Caco-2 (cell line): ENCODE measurements around the gene MLN. TPM values are rescaled to one million over a fixed set of nuclear protein-coding genes. Genes with fewer than 3 reads are reported as not detected.

Experiments
- BruUV-seq: library from RNA; stranded (reverse); fragments of 400-500 nt; replicated peaks from 2 replicates; lab custom pipeline; 2021; lab: Mats Ljungman, UMichigan
- CTCF ChIA-PET: fragments of 300-600 bp; sonication (Branson Sonifier 250); formaldehyde crosslinking; loops from one replicate; lab custom pipeline; 2022; ENCODE audit warnings: antibody characterized with exemption; lab: Charles Lee
- POLR2A ChIA-PET: fragments of 300-600 bp; sonication (Branson Sonifier 250); formaldehyde crosslinking; loops from one replicate; lab custom pipeline; 2022; ENCODE audit warnings: antibody characterized with exemption; lab: Charles Lee
- DNase-seq, 2 experiments: peaks; one replicate each; pipeline versions ENCODE4 v3.0.0 to v3.0.0-alpha.2; 2020 to 2022
- H3K27me3 ChIP-seq: replicated peaks from 2 replicates; pipeline ENCODE4 v1.6.0; 2011; ENCODE audit warnings: low read length; ENCODE audit not compliant: control insufficient read depth, insufficient read depth
- H3K36me3 ChIP-seq: 2 replicates; pipeline ENCODE4 v1.5.1; 2011; ENCODE audit warnings: low read length; ENCODE audit not compliant: control insufficient read depth, insufficient read depth
- H3K4me1 ChIP-seq: fragments of 250-450 bp; sonication (Bioruptor Pico); 2 replicates; pipeline ENCODE4 v1.5.1; 2020; ENCODE audit warnings: mild to moderate bottlenecking
- H3K4me3 ChIP-seq: 2 replicates; pipeline ENCODE4 v1.5.1; 2011; ENCODE audit warnings: low read depth, mild to moderate bottlenecking, control low read depth, low read length
- H3K9me3 ChIP-seq: fragments of 250-450 bp; sonication (Bioruptor Pico); 2 replicates; pipeline ENCODE4 v1.5.1; 2020; ENCODE audit warnings: mild to moderate bottlenecking, moderate library complexity
- H3K27ac Mint-ChIP-seq: one replicate; pipeline ENCODE4 v1.8.0; 2022; ENCODE audit warnings: mixed read lengths; ENCODE audit not compliant: unreplicated experiment
- H3K27me3 Mint-ChIP-seq: one replicate; pipeline ENCODE4 v1.8.0; 2022; ENCODE audit warnings: mixed read lengths; ENCODE audit not compliant: insufficient read depth, unreplicated experiment
- H3K36me3 Mint-ChIP-seq: one replicate; pipeline ENCODE4 v1.8.0; 2022; ENCODE audit warnings: mild to moderate bottlenecking, mixed read lengths; ENCODE audit not compliant: insufficient read depth, unreplicated experiment
- H3K4me1 Mint-ChIP-seq: one replicate; pipeline ENCODE4 v1.8.0; 2022; ENCODE audit warnings: low read depth, mixed read lengths; ENCODE audit not compliant: unreplicated experiment
- H3K4me3 Mint-ChIP-seq: one replicate; pipeline ENCODE4 v1.8.0; 2022; ENCODE audit warnings: mild to moderate bottlenecking, moderate library complexity, mixed read lengths; ENCODE audit not compliant: unreplicated experiment
- H3K9me3 Mint-ChIP-seq: one replicate; pipeline ENCODE4 v1.8.0; 2022; ENCODE audit warnings: mixed read lengths; ENCODE audit not compliant: unreplicated experiment
- intact Hi-C: fragments of 100-400 bp; cut with micrococcal nuclease; formaldehyde crosslinking; loops from one replicate; pipeline ENCODE4 v1.10.0; 2022; ENCODE audit not compliant: unreplicated experiment
- total RNA-seq: library from RNA; stranded (reverse); gene quantifications from 2 replicates; pipeline ENCODE4 v1.2.3, GENCODE V29; 2022
- TF ChIP-seq, protein P1 (sequence below), 2 experiments: fragments of 200-600 bp in 1 of 2; IDR thresholded peaks; 1 replicate in 1 of 2; 2 replicates in 1 of 2; pipeline versions ENCODE4 v1.5.1 to v1.8.0; 2011 to 2022; ENCODE audit warnings: antibody characterized with exemption in 1 of 2, control low read depth in 1 of 2, inconsistent platforms in 1 of 2, low read depth in 1 of 2, low read length in 1 of 2, mild to moderate bottlenecking in 1 of 2, moderate library complexity in 1 of 2; ENCODE audit not compliant: insufficient read depth in 1 of 2, severe bottlenecking in 1 of 2, unreplicated experiment in 1 of 2

The MLN gene
- total RNA-seq, 1 experiment from 2014 or later = not detected

DNA sequence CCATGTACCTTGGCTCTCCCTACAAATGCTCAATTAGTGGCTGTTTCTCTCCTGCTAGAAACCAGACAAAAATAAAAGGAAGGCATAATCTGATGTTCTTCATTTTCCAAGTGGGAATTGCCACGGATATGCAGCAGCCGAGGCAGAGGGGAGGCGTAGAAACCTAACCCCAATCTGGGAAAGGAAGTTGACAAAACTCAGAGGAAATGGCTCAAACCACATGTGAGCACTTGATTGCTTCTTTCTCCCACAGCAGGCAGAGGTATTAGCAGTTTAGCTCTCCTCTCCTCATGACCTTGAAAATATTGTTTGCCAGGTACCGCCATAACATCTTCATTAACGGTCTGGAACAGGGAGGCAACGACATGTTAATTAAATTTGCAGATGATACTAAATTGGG, 3.8 kb upstream of the MLN start:
- no peaks in the 10 kb centered on the region for H3K4me1 Mint-ChIP-seq
- no peaks in the 10 kb centered on the region; the same call in none of the 2 replicates for H3K27me3 ChIP-seq
- POLR2A ChIA-PET = interaction anchor here (0.6 kb wide), 1 partner anchor 28 kb away, joined by 3 read pairs; no protein-coding TSS in a partner anchor
- TF ChIP-seq, protein P1, sequence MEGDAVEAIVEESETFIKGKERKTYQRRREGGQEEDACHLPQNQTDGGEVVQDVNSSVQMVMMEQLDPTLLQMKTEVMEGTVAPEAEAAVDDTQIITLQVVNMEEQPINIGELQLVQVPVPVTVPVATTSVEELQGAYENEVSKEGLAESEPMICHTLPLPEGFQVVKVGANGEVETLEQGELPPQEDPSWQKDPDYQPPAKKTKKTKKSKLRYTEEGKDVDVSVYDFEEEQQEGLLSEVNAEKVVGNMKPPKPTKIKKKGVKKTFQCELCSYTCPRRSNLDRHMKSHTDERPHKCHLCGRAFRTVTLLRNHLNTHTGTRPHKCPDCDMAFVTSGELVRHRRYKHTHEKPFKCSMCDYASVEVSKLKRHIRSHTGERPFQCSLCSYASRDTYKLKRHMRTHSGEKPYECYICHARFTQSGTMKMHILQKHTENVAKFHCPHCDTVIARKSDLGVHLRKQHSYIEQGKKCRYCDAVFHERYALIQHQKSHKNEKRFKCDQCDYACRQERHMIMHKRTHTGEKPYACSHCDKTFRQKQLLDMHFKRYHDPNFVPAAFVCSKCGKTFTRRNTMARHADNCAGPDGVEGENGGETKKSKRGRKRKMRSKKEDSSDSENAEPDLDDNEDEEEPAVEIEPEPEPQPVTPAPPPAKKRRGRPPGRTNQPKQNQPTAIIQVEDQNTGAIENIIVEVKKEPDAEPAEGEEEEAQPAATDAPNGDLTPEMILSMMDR (IDR thresholded peaks at IDR 0.05; ENCODE audit: insufficient read depth in 1 of 2, low read depth in 1 of 2, low read length in 1 of 2, severe bottlenecking in 1 of 2, unreplicated experiment in 1 of 2) = no peak
- CTCF ChIA-PET = no interaction called here
- H3K27ac Mint-ChIP-seq = no peak overlapping the region
- no TSS peak for BruUV-seq
- H3K36me3 Mint-ChIP-seq = no peaks in the 10 kb centered on the region
- H3K9me3 ChIP-seq = no peaks in the 10 kb centered on the region
- DNase-seq = no peak
- no peaks in the 10 kb centered on the region for H3K36me3 ChIP-seq
- H3K4me3 ChIP-seq = no peak overlapping the region
- H3K27me3 Mint-ChIP-seq = peaks cover 31% of the 10 kb centered on the region
- no peak overlapping the region for H3K4me3 Mint-ChIP-seq
- no peaks in the 10 kb centered on the region for H3K4me1 ChIP-seq
- intact Hi-C loops = no loop called here
- H3K9me3 Mint-ChIP-seq = no peaks in the 10 kb centered on the region

DNA sequence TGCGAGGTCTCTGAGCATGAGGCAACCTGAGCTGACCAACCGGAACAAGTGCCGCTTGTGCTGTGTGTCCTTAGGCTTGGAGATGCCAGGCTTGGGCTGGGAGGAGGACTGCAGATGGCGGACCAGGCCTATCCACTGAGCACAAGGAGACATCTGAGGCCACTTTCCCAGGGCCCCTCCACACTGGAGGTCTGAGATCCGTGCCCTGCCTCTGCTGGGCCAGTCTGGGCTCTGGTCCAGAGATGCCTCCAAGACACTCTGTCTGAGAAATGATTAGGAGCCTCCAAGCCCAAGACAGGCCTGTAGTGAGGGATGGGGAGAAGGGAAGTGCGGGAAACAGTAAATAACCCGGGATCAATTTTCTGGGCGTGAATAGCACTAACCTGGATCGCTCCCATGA, 3.0 kb upstream of the MLN start:
- Mint-ChIP-seq H3K27me3 (peaks cover 31% of the 10 kb centered on the region), H3K27ac (no peak overlapping the region), H3K4me1 (no peaks in the 10 kb centered on the region), H3K9me3 (no peaks in the 10 kb centered on the region), H3K36me3 (no peaks in the 10 kb centered on the region), H3K4me3 (no peak overlapping the region)
- Histone ChIP-seq H3K27me3 (no peaks in the 10 kb centered on the region; the same call in none of the 2 replicates), H3K4me3 (no peak overlapping the region), H3K4me1 (no peaks in the 10 kb centered on the region), H3K36me3 (no peaks in the 10 kb centered on the region), H3K9me3 (no peaks in the 10 kb centered on the region)
- intact Hi-C loops = no loop called here
- ChIA-PET POLR2A (no interaction called here), CTCF (no interaction called here)
- no peak for DNase-seq
- TF ChIP-seq, protein P1 (IDR thresholded peaks at IDR 0.05; ENCODE audit: insufficient read depth in 1 of 2, low read depth in 1 of 2, low read length in 1 of 2, severe bottlenecking in 1 of 2, unreplicated experiment in 1 of 2) = no peak
- no TSS peak for BruUV-seq

DNA sequence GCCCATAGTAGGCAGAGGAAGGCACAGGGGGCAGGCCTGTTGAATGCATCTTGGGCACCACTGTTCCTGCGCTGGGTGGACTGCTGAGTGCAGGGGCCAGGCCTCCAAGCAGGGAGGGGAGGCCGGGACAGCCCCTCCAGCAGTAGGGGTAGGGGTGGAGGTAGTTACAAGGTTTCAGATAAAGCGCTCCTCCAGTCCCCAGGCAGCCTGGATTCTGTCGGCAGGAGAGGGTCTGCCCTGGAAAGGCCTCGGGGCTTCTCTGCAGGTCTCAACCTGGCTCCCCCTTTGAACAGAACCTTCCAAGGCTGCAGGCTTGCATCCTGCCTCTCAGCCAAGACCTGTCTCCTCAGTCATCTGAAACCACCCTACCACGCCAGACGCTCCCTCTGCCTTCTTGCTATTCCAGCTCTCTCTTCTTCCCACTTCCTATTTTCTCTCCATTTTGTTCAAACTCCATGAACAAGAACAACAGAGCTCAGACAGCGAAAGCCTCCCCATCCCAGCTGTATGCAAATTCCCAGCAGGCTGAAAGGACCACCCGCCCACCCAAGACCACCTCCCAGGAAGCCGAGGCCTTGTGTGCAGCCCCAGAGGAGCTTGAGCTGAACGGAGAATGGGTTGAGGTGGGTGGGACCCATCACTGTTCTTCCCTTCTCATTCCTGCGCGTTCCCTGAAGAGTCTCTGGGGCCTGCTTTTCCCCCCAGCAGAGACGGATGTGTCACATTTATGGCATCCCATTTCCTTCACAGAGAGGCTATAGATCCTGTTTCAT, 1.4 kb downstream of the MLN start:
- DNase-seq = no peak
- intact Hi-C loops = no loop called here
- H3K9me3 Mint-ChIP-seq = no peaks in the 10 kb centered on the region
- no peak overlapping the region for H3K27ac Mint-ChIP-seq
- ChIA-PET POLR2A (no interaction called here), CTCF (no interaction called here)
- Histone ChIP-seq H3K9me3 (no peaks in the 10 kb centered on the region), H3K36me3 (no peaks in the 10 kb centered on the region), H3K4me3 (no peak overlapping the region), H3K4me1 (no peaks in the 10 kb centered on the region), H3K27me3 (no peaks in the 10 kb centered on the region; the same call in none of the 2 replicates)
- BruUV-seq = no TSS peak
- TF ChIP-seq, protein P1 (IDR thresholded peaks at IDR 0.05; ENCODE audit: insufficient read depth in 1 of 2, low read depth in 1 of 2, low read length in 1 of 2, severe bottlenecking in 1 of 2, unreplicated experiment in 1 of 2) = no peak
- no peak overlapping the region for H3K4me3 Mint-ChIP-seq
- no peaks in the 10 kb centered on the region for H3K4me1 Mint-ChIP-seq
- H3K27me3 Mint-ChIP-seq = peaks cover 22% of the 10 kb centered on the region
- H3K36me3 Mint-ChIP-seq = no peaks in the 10 kb centered on the region
